Endothelial cell of umbilical vein (primary cell): ENCODE results near the gene PRR20E. TPM values are rescaled to one million over a fixed set of nuclear protein-coding genes. Genes with fewer than 3 reads are reported as not detected.

Source experiments
- BruUV-seq: library from RNA; stranded (reverse); fragments of 400-500 nt; replicated peaks from 2 replicates; lab custom pipeline; 2021; lab: Mats Ljungman, UMichigan
- CTCF ChIA-PET: fragments of 300-600, 350-600 bp; sonication (Branson Sonifier 250); formaldehyde crosslinking; loops from one replicate; lab custom pipeline; 2021; ENCODE audit warnings: antibody characterized with exemption, inconsistent platforms; lab: Charles Lee
- POLR2A ChIA-PET: fragments of 300-600, 350-600 bp; sonication (Branson Sonifier 250); formaldehyde crosslinking; loops from one replicate; lab custom pipeline; 2021; ENCODE audit warnings: antibody characterized with exemption, inconsistent platforms; lab: Charles Lee
- DNase-seq: peaks from one replicate; pipeline ENCODE4 v3.0.0-alpha.2; 2011; ENCODE audit warnings: low read depth, low spot score
- FAIRE-seq: peaks from 2 replicates; lab custom pipeline; 2011; peaks lifted over from hg19 to GRCh38; lab: Jason Lieb, UNC
- H2AFZ ChIP-seq: 2 replicates; pipeline ENCODE4 v1.6.0; 2012; ENCODE audit warnings: low read depth, low read length, control low read depth, inconsistent platforms
- H3K27ac ChIP-seq: 2 replicates; pipeline ENCODE4 v1.5.1; 2011; ENCODE audit warnings: low read depth, mild to moderate bottlenecking, control low read depth, low read length, moderate library complexity; ENCODE audit not compliant: insufficient read depth
- H3K27me3 ChIP-seq, 2 experiments: 2 replicates each; pipeline versions ENCODE4 v1.6.0 to v1.6.1; 2011; ENCODE audit warnings: low read length in 2 of 2, mixed read lengths in 1 of 2; ENCODE audit not compliant: control insufficient read depth in 2 of 2, insufficient read depth in 2 of 2
- H3K36me3 ChIP-seq, 2 experiments: 2 replicates in 1 of 2; 3 replicates in 1 of 2; pipeline ENCODE4 v1.5.1; 2011; ENCODE audit warnings: low read length in 2 of 2, mild to moderate bottlenecking in 1 of 2, moderate library complexity in 1 of 2; ENCODE audit not compliant: control insufficient read depth in 2 of 2, insufficient read depth in 2 of 2; ENCODE audit errors: extremely low read depth in 1 of 2
- H3K4me1 ChIP-seq: 3 replicates; pipeline ENCODE4 v1.5.1; 2011; ENCODE audit warnings: mild to moderate bottlenecking, low read length; ENCODE audit not compliant: control insufficient read depth, insufficient read depth; ENCODE audit errors: extremely low read depth
- H3K4me2 ChIP-seq: 2 replicates; pipeline ENCODE4 v1.6.1; 2011; ENCODE audit warnings: low read length, control low read depth, mixed read lengths; ENCODE audit not compliant: insufficient read depth
- H3K4me3 ChIP-seq, 3 experiments: fragments of 200-600 bp in 1 of 3; sonication (generic), shearing (Covaris generic) in 1 of 3; replicated peaks in 1 of 3; 2 replicates each; pipeline ENCODE4 v1.5.1; 2011 to 2016; ENCODE audit warnings: control low read depth in 3 of 3, low read length in 3 of 3, mild to moderate bottlenecking in 2 of 3, inconsistent platforms in 1 of 3, low read depth in 1 of 3, moderate library complexity in 1 of 3; ENCODE audit not compliant: insufficient read depth in 1 of 3
- H3K79me2 ChIP-seq: 2 replicates; pipeline ENCODE4 v1.6.0; 2012; ENCODE audit warnings: low read length, inconsistent platforms; ENCODE audit not compliant: control insufficient read depth, insufficient read depth
- H3K9ac ChIP-seq: replicated peaks from 2 replicates; pipeline ENCODE3; 2011; ENCODE audit warnings: low read length, control low read depth; ENCODE audit not compliant: insufficient read depth; ENCODE audit errors: extremely low read depth
- H3K9me1 ChIP-seq: replicated peaks from 3 replicates; pipeline ENCODE4 v1.6.0; 2011; ENCODE audit warnings: mild to moderate bottlenecking, low read length; ENCODE audit not compliant: control insufficient read depth, insufficient read depth; ENCODE audit errors: extremely low read depth
- H3K9me3 ChIP-seq: replicated peaks from 2 replicates; pipeline ENCODE4 v1.5.1; 2012; ENCODE audit warnings: low read length, inconsistent platforms; ENCODE audit not compliant: control insufficient read depth, insufficient read depth
- H4K20me1 ChIP-seq: replicated peaks from 2 replicates; pipeline ENCODE3; 2011; ENCODE audit warnings: mild to moderate bottlenecking, low read length; ENCODE audit not compliant: control insufficient read depth, insufficient read depth; ENCODE audit errors: extremely low read depth
- EZH2 ChIP-seq: IDR thresholded peaks from 2 replicates; pipeline ENCODE4 v1.6.1; 2012; ENCODE audit warnings: borderline replicate concordance, low read depth, mild to moderate bottlenecking, moderate library complexity, low read length, inconsistent platforms; ENCODE audit not compliant: severe bottlenecking
- FOS ChIP-seq: IDR thresholded peaks from 2 replicates; pipeline ENCODE4 v1.6.1; 2011; ENCODE audit warnings: mild to moderate bottlenecking, low read length, moderate library complexity, borderline replicate concordance; ENCODE audit not compliant: insufficient read depth
- MYC ChIP-seq: IDR thresholded peaks from one replicate; pipeline ENCODE4 v1.6.1; 2011; ENCODE audit warnings: mild to moderate bottlenecking, low read depth, low read length
- POLR2A ChIP-seq: IDR thresholded peaks from 2 replicates; pipeline ENCODE4 v1.6.1; 2012; ENCODE audit warnings: low read depth, mild to moderate bottlenecking, control low read depth, low read length
- POLR2AphosphoS5 ChIP-seq: IDR thresholded peaks from 2 replicates; pipeline ENCODE4 v1.6.1; 2012; ENCODE audit warnings: low read depth, mild to moderate bottlenecking, control low read depth, low read length, moderate library complexity; ENCODE audit not compliant: insufficient read depth
- dilution Hi-C: fragments of 300-500 bp; cut with MboI; formaldehyde crosslinking; loops from one replicate; pipeline ENCODE4 v1.15.0; 2019; ENCODE audit warnings: low sequenced_read_pairs; ENCODE audit not compliant: extremely low pct_ligation_motif_present
- intact Hi-C: fragments of 100-400 bp; cut with micrococcal nuclease; formaldehyde crosslinking; loops from one replicate; pipeline ENCODE4 v1.10.0; 2022
- polyA plus RNA-seq, 4 experiments: library from polyadenylated mRNA; depleted of rRNA in 3 of 4; stranded (reverse) in 3 of 4; unstranded in 1 of 4; fragments of >200 nt; gene quantifications; 2 replicates each; pipeline versions ENCODE4 v1.2.1 to v1.2.3, GENCODE V29; 2011 to 2012; ENCODE audit warnings: missing spikeins in 1 of 4
- total RNA-seq: library from RNA; stranded (reverse); gene quantifications from 2 replicates; pipeline ENCODE4 v1.2.3, GENCODE V29; 2021
- TF ChIP-seq, protein P1 (sequence below), 2 donors: IDR thresholded peaks; 1 replicate in 1 of 2; 2 replicates in 1 of 2; pipeline ENCODE4 v1.5.1; 2011; ENCODE audit warnings: low read length in 2 of 2, mild to moderate bottlenecking in 2 of 2, moderate library complexity in 2 of 2, control low read depth in 1 of 2, inconsistent platforms in 1 of 2, low read depth in 1 of 2; ENCODE audit not compliant: insufficient read depth in 1 of 2; ENCODE audit errors: extremely low read depth in 1 of 2
- TF ChIP-seq, protein P2 (sequence below): IDR thresholded peaks from 2 replicates; pipeline ENCODE4 v1.6.1; 2011; ENCODE audit not compliant: insufficient read depth, insufficient read length

PRR20E gene
- total and polyA plus RNA-seq, 2 donors (not counting 3 experiments of a cell fraction or from before 2014, with no cell fraction given), result not detected

DNA sequence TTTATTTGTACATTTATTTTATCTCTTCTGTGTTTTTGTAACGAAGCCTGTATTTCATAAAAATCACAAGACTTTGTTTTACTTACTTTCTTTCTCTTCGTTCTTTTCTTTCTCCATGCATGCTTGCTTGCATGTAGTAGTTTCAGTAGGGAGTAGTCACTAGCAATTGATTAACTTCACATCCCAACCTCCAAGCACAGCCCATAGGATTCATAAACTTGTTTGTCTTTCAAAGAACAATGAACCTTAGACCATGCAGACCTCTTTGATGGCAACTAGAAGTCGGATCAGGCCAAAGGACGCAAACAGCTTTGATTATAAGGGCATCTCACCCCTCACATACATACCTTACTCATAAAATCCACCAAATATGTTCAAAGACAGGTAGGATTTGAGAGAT, 29.4 kb upstream of the PRR20E start:
- H3K4me1 ChIP-seq, result no peaks in the 10 kb centered on the region
- intact Hi-C loops (no loop called here), dilution Hi-C loops (no loop called here)
- H3K4me2 ChIP-seq, result no peak overlapping the region
- DNase-seq (no peak), FAIRE-seq (no peak)
- no peak overlapping the region for H3K27ac ChIP-seq
- TF ChIP-seq, protein P1, sequence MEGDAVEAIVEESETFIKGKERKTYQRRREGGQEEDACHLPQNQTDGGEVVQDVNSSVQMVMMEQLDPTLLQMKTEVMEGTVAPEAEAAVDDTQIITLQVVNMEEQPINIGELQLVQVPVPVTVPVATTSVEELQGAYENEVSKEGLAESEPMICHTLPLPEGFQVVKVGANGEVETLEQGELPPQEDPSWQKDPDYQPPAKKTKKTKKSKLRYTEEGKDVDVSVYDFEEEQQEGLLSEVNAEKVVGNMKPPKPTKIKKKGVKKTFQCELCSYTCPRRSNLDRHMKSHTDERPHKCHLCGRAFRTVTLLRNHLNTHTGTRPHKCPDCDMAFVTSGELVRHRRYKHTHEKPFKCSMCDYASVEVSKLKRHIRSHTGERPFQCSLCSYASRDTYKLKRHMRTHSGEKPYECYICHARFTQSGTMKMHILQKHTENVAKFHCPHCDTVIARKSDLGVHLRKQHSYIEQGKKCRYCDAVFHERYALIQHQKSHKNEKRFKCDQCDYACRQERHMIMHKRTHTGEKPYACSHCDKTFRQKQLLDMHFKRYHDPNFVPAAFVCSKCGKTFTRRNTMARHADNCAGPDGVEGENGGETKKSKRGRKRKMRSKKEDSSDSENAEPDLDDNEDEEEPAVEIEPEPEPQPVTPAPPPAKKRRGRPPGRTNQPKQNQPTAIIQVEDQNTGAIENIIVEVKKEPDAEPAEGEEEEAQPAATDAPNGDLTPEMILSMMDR (IDR thresholded peaks at IDR 0.05; ENCODE audit: extremely low read depth in 1 of 2, insufficient read depth in 1 of 2, low read depth in 1 of 2, low read length in 2 of 2), result no peak
- TF ChIP-seq MYC, result no peak
- no peak for TF ChIP-seq EZH2
- no peak for TF ChIP-seq FOS
- no peak for TF ChIP-seq POLR2AphosphoS5
- TF ChIP-seq POLR2A, result no peak
- TF ChIP-seq, protein P2, sequence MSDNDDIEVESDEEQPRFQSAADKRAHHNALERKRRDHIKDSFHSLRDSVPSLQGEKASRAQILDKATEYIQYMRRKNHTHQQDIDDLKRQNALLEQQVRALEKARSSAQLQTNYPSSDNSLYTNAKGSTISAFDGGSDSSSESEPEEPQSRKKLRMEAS, result no peak
- ChIA-PET POLR2A (no interaction called here), CTCF (no interaction called here)
- H3K9me1 ChIP-seq, result no peaks in the 10 kb centered on the region
- no TSS peak for BruUV-seq
- no peak overlapping the region for H3K9ac ChIP-seq
- H3K36me3 ChIP-seq, result no peaks in the 10 kb centered on the region
- H2AFZ ChIP-seq, result no peak overlapping the region
- H3K79me2 ChIP-seq, result no peaks in the 10 kb centered on the region
- H4K20me1 ChIP-seq, result no peaks in the 10 kb centered on the region
- H3K9me3 ChIP-seq, result no peaks in the 10 kb centered on the region
- H3K27me3 ChIP-seq, result no peaks in the 10 kb centered on the region
- H3K4me3 ChIP-seq, result no peak overlapping the region
